PC-9 (cell line): ENCODE data around the gene PARN.
"Not testable (repeated sequence)": the region's sequence is repeated elsewhere in the genome, so short reads cannot be mapped to it uniquely, and the experiment has no call there.

Experiments
- EZH2 ChIP-seq: fragments of 200-600 bp; sonication (generic); IDR thresholded peaks from 2 replicates; pipeline ENCODE4 v1.8.0; 2017; ENCODE audit warnings: antibody characterized with exemption, low read depth
- TF ChIP-seq, protein P1 (sequence below): fragments of 200-600 bp; sonication (generic); conservative IDR thresholded peaks from 2 replicates; pipeline ENCODE4 v1.6.1; 2017; ENCODE audit warnings: mixed run types, antibody characterized with exemption, mild to moderate bottlenecking, moderate library complexity

DNA sequence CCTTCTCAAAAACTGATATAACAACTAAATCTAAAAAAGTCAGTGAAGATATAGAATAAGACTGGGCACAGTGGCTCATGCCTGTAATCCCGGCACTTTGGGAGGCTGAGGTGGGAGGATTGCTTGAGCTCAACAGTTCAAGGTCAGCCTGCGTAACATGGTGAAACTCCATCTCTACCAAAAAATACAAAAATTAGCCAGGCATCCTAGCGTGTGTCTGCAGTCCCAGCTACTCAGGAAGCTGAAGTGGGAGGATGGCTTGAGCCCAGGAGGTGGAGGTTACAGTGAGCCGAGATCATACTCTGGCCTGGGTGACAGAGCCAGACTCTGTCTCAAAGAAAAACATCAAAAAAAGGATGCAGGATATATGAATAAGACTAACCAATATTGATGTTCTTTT is 85.2 kb downstream of the PARN start:
- TF ChIP-seq, protein P1, sequence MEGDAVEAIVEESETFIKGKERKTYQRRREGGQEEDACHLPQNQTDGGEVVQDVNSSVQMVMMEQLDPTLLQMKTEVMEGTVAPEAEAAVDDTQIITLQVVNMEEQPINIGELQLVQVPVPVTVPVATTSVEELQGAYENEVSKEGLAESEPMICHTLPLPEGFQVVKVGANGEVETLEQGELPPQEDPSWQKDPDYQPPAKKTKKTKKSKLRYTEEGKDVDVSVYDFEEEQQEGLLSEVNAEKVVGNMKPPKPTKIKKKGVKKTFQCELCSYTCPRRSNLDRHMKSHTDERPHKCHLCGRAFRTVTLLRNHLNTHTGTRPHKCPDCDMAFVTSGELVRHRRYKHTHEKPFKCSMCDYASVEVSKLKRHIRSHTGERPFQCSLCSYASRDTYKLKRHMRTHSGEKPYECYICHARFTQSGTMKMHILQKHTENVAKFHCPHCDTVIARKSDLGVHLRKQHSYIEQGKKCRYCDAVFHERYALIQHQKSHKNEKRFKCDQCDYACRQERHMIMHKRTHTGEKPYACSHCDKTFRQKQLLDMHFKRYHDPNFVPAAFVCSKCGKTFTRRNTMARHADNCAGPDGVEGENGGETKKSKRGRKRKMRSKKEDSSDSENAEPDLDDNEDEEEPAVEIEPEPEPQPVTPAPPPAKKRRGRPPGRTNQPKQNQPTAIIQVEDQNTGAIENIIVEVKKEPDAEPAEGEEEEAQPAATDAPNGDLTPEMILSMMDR, result not testable (repeated sequence)
- not testable (repeated sequence) for TF ChIP-seq EZH2
